ENCODE results near the gene ICAM1.

Gene ICAM1

GRCh38 chr19:10321417-10321797 lies 50.5 kb downstream of the ICAM1 start:
- DNase-seq (ENCODE audit: low read depth in 2 of 3, low spot score in 1 of 3): no peak

GRCh38 chr19:10321874-10322835 lies 51.2 kb downstream of the ICAM1 start:
- DNase-seq (ENCODE audit: low read depth in 2 of 3, low spot score in 1 of 3): no peak

GRCh38 chr19:10325732-10326131 lies 54.8 kb downstream of the ICAM1 start:
- no peak for DNase-seq (ENCODE audit: low read depth in 2 of 3, low spot score in 1 of 3)

GRCh38 chr19:10327793-10328192 lies 56.9 kb downstream of the ICAM1 start:
- DNase-seq (ENCODE audit: low read depth in 2 of 3, low spot score in 1 of 3): no peak

GRCh38 chr19:10328558-10329429 lies 57.9 kb downstream of the ICAM1 start:
- no peak for DNase-seq (ENCODE audit: low read depth in 2 of 3, low spot score in 1 of 3)

GRCh38 chr19:10329555-10329954 lies 58.6 kb downstream of the ICAM1 start:
- no peak for DNase-seq (ENCODE audit: low read depth in 2 of 3, low spot score in 1 of 3)

- DNase-seq (ENCODE audit: low read depth in 2 of 3, low spot score in 1 of 3): no peak
Measured at GRCh38 chr19:10332158-10332964, 61.4 kb downstream of the ICAM1 start.

GRCh38 chr19:10332965-10333757 lies 62.2 kb downstream of the ICAM1 start, which contains the start of gene RAVER1:
Gene RAVER1, minus strand, starts transcription at chr19:10333529. Its CDS starts 22 bp downstream, at chr19:10333507.
- DNase-seq (ENCODE audit: low read depth in 2 of 3, low spot score in 1 of 3): peak; percentile 94 to 99 (median 97)

GRCh38 chr19:10333758-10334587 lies 63.1 kb downstream of the ICAM1 start:
- DNase-seq (ENCODE audit: low read depth in 2 of 3, low spot score in 1 of 3): no peak

GRCh38 chr19:10334588-10335351 lies 63.9 kb downstream of the ICAM1 start:
- DNase-seq (ENCODE audit: low read depth in 2 of 3, low spot score in 1 of 3): peak; percentile 51 to 58 (median 56)

GRCh38 chr19:10335352-10335985 lies 64.5 kb downstream of the ICAM1 start:
- DNase-seq (ENCODE audit: low read depth in 2 of 3, low spot score in 1 of 3): no peak

Data from stimulated activated CD4-positive, alpha-beta T cell treated with anti-CD3 and anti-CD28 coated beads, Interleukin-12 subunit alpha, Interleukin-12 subunit beta, amount 100 ng/mL, for 48 hours (primary cell).